GM12878 (cell line): ENCODE data around the gene SSRP1. TPM values are rescaled to one million over a fixed set of nuclear protein-coding genes. Genes with fewer than 3 reads are reported as not detected.

Experiments
- ATAC-seq: fragments of 200-7000 bp; cut with Tn5 transposase; 3 replicates; pipeline ENCODE4 v1.9.1; 2020; ENCODE audit warnings: mild to moderate bottlenecking, moderate library complexity
- BruUV-seq: library from RNA; stranded (reverse); fragments of 400-500 nt; replicated peaks from 2 replicates; lab custom pipeline; 2021; lab: Mats Ljungman, UMichigan
- CTCF ChIA-PET: fragments of 300-600 bp; sonication (Branson Sonifier 250); formaldehyde crosslinking; extraction: SDS; loops from one replicate; lab custom pipeline; 2021; ENCODE audit warnings: inconsistent platforms; lab: Yijun Ruan, JAX
- POLR2A ChIA-PET: fragments of 350-600 bp; formaldehyde crosslinking; extraction: SDS; loops from one replicate; lab custom pipeline; 2021; ENCODE audit warnings: inconsistent platforms; lab: Charles Lee
- RAD21 ChIA-PET: fragments of 300-600 bp; sonication (Branson Sonifier 250); formaldehyde crosslinking; loops from one replicate; lab custom pipeline; 2023; ENCODE audit warnings: antibody characterized with exemption; ENCODE audit not compliant: unreplicated experiment; lab: Charles Lee
- SMC1A ChIA-PET: fragments of 300-600 bp; sonication (Branson Sonifier 250); formaldehyde crosslinking; loops from one replicate; lab custom pipeline; 2023; ENCODE audit not compliant: unreplicated experiment, uncharacterized antibody; lab: Charles Lee
- DNase-seq: peaks from one replicate; pipeline ENCODE4 v3.0.0-alpha.2; 2011; ENCODE audit warnings: low read depth, low spot score
- FAIRE-seq: peaks from 3 replicates; lab custom pipeline; 2011; peaks lifted over from hg19 to GRCh38; lab: Jason Lieb, UNC
- H2AFZ ChIP-seq: 2 replicates; pipeline ENCODE4 v1.6.0; 2011; ENCODE audit warnings: low read depth, low read length, control low read depth; ENCODE audit not compliant: control insufficient read depth
- H3K27ac ChIP-seq: 2 replicates; pipeline ENCODE4 v1.5.1; 2011; ENCODE audit warnings: control low read depth; ENCODE audit not compliant: control insufficient read depth, insufficient read depth
- H3K27me3 ChIP-seq, 2 experiments: replicated peaks in 1 of 2; 2 replicates each; pipeline versions ENCODE4 v1.6.0 to v1.6.1; 2011; ENCODE audit warnings: low read length in 1 of 2; ENCODE audit not compliant: control insufficient read depth in 2 of 2, insufficient read depth in 2 of 2
- H3K36me3 ChIP-seq, 2 experiments: 2 replicates each; pipeline ENCODE4 v1.5.1; 2011; ENCODE audit warnings: low read length in 1 of 2; ENCODE audit not compliant: control insufficient read depth in 2 of 2, insufficient read depth in 2 of 2
- H3K4me1 ChIP-seq: 2 replicates; pipeline ENCODE4 v1.6.1; 2011; ENCODE audit warnings: mild to moderate bottlenecking, low read length, moderate library complexity, mixed read lengths; ENCODE audit not compliant: control insufficient read depth, insufficient read depth
- H3K4me2 ChIP-seq: 2 replicates; pipeline ENCODE4 v1.6.0; 2011; ENCODE audit warnings: control low read depth; ENCODE audit not compliant: control insufficient read depth, insufficient read depth
- H3K4me3 ChIP-seq: fragments of 200-600 bp; sonication (generic); 2 replicates; pipeline ENCODE4 v1.5.1; 2016
- H3K79me2 ChIP-seq: 2 replicates; pipeline ENCODE4 v1.6.0; 2011; ENCODE audit warnings: low read length; ENCODE audit not compliant: control insufficient read depth, insufficient read depth
- H3K9ac ChIP-seq: 2 replicates; pipeline ENCODE4 v1.8.0; 2011; ENCODE audit warnings: low read length, control low read depth, mixed read lengths; ENCODE audit not compliant: control insufficient read depth, insufficient read depth
- H3K9me3 ChIP-seq: replicated peaks from 3 replicates; pipeline ENCODE4 v1.5.1; 2011; ENCODE audit warnings: mild to moderate bottlenecking, low read length; ENCODE audit not compliant: control insufficient read depth, insufficient read depth
- H4K20me1 ChIP-seq: 2 replicates; pipeline ENCODE4 v1.6.0; 2011; ENCODE audit not compliant: control insufficient read depth, insufficient read depth
- BCL11A ChIP-seq: IDR thresholded peaks from 2 replicates; pipeline ENCODE4 v1.6.1; 2011; ENCODE audit warnings: low read depth, low read length
- CREB1 ChIP-seq: IDR thresholded peaks from 2 replicates; pipeline ENCODE4 v1.6.1; 2012; ENCODE audit warnings: low read depth, mild to moderate bottlenecking, inconsistent platforms
- CREM ChIP-seq: IDR thresholded peaks from 2 replicates; pipeline ENCODE4 v1.6.1; 2014; ENCODE audit warnings: antibody characterized with exemption, low read depth
- ESRRA ChIP-seq: IDR thresholded peaks from 2 replicates; pipeline ENCODE4 v1.6.1; 2012; ENCODE audit warnings: mild to moderate bottlenecking, low read length, improper control_type of control experiment
- HCFC1 ChIP-seq: fragments of 150-350 bp; IDR thresholded peaks from 2 replicates; pipeline ENCODE4 v1.6.1; 2014; ENCODE audit warnings: low read length
- IKZF2 ChIP-seq, 2 experiments: fragments of 450-650 bp; IDR thresholded peaks; 2 replicates each; pipeline ENCODE4 v1.6.1; 2017; ENCODE audit warnings: mild to moderate bottlenecking in 2 of 2, moderate library complexity in 2 of 2
- MEF2B ChIP-seq: fragments of 450-650 bp; IDR thresholded peaks from 2 replicates; pipeline ENCODE4 v1.6.1; 2018; ENCODE audit warnings: mild to moderate bottlenecking, moderate library complexity; ENCODE audit not compliant: partially characterized antibody, poor library complexity, severe bottlenecking
- MTA3 ChIP-seq: IDR thresholded peaks from 2 replicates; pipeline ENCODE4 v1.6.1; 2012; ENCODE audit warnings: low read length, inconsistent platforms, borderline replicate concordance
- MYB ChIP-seq: fragments of 150-350 bp; IDR thresholded peaks from 2 replicates; pipeline ENCODE4 v1.6.1; 2014; ENCODE audit warnings: mild to moderate bottlenecking, low read depth, low read length, borderline replicate concordance
- NR2F1 ChIP-seq: fragments of 450-650 bp; conservative IDR thresholded peaks from 2 replicates; pipeline ENCODE4 v1.6.1; 2017; ENCODE audit warnings: mild to moderate bottlenecking
- PRDM15 ChIP-seq: fragments of 450-650 bp; formaldehyde crosslinking; IDR thresholded peaks from 2 replicates; pipeline ENCODE4 v1.4.0; 2020; ENCODE audit warnings: mild to moderate bottlenecking, moderate library complexity
- RCOR1 ChIP-seq: conservative IDR thresholded peaks from 2 replicates; pipeline ENCODE4 v1.6.1; 2012; ENCODE audit warnings: low read depth, low read length, improper control_type of control experiment
- SKIL ChIP-seq: fragments of 450-650 bp; IDR thresholded peaks from 2 replicates; pipeline ENCODE4 v1.6.1; 2017; ENCODE audit warnings: mild to moderate bottlenecking, low read depth, inconsistent platforms; ENCODE audit not compliant: poor library complexity, severe bottlenecking
- STAT3 ChIP-seq: IDR thresholded peaks from 2 replicates; pipeline ENCODE4 v1.6.1; 2011; ENCODE audit warnings: low read depth, low read length, improper control_type of control experiment
- ZBTB40 ChIP-seq: fragments of 450-650 bp; IDR thresholded peaks from 2 replicates; pipeline ENCODE4 v1.6.1; 2016; ENCODE audit warnings: mild to moderate bottlenecking, moderate library complexity, borderline replicate concordance
- WGBS: methylation state at CpG from one replicate; pipeline ENCODE4 v1.1.6; 2016; ENCODE audit warnings: low lambda C conversion rate; ENCODE audit not compliant: insufficient replicate concordance, insufficient coverage; ENCODE audit errors: missing lambda C conversion rate; 5-methylcytosine and 5-hydroxymethylcytosine counted together
- in situ Hi-C: fragments of 300-500 bp; cut with MboI; formaldehyde crosslinking; loops from 9 replicates; pipeline ENCODE4 v1.14.3; 2018; ENCODE audit warnings: mixed read lengths
- intact Hi-C: fragments of 100-400 bp; cut with micrococcal nuclease; formaldehyde crosslinking; loops from one replicate; pipeline ENCODE4 v1.14.2; 2022; ENCODE audit not compliant: unreplicated experiment
- polyA plus RNA-seq, 11 experiments: library from polyadenylated mRNA; depleted of rRNA in 4 of 11; unstranded in 6 of 11; stranded (reverse) in 5 of 11; fragments of >200 nt; fragmentation: Nextera tagmentation in 4 of 11; fragmentation: Illumina TruSeq in 1 of 11; extraction: Ambion mirVana in 4 of 11; extraction: Trizol in 1 of 11; gene quantifications; 1 replicate in 1 of 11; 2 replicates in 10 of 11; pipeline versions ENCODE4 v1.2.1 to v1.2.3, GENCODE V29; 2011 to 2016; ENCODE audit warnings: inconsistent platforms in 2 of 11, missing spikeins in 2 of 11, low read depth in 1 of 11
- total RNA-seq, 4 experiments: library from RNA; depleted of rRNA in 3 of 4; stranded (reverse); fragments of >200 nt in 3 of 4; fragmentation: Illumina TruSeq in 1 of 4; extraction: Trizol in 1 of 4; gene quantifications; 2 replicates each; pipeline versions ENCODE4 v1.2.1 to v1.2.3, GENCODE V29; 2013 to 2021

The SSRP1 gene
- total and polyA plus RNA-seq, 10 of the 15 experiments (the other 5 are each of a cell fraction or from before 2014, with no cell fraction given): 73.6 to 279 (median 138) TPM

GRCh38 chr11:57303990-57304579 is 31.6 kb downstream of the SSRP1 start:
- ChIA-PET CTCF (interaction anchor here (0.8 to 1.5 kb wide), 2 partner anchors 8 to 55 kb away, joined by 3 to 4 read pairs; no protein-coding TSS in a partner anchor), POLR2A (no interaction called here), RAD21 (no interaction called here), SMC1A (no interaction called here)
- in situ Hi-C loops: no loop called here
- TF ChIP-seq CREB1 (no peak), CREM (no peak), BCL11A (no peak), IKZF2 (IDR thresholded peaks at IDR 0.05) (no peak), PRDM15 (CRISPR knock-in tag) (no peak), HCFC1 (no peak), STAT3 (no peak), MEF2B (no peak), ESRRA (no peak), ZBTB40 (no peak), SKIL (no peak), MYB (no peak), MTA3 (no peak), NR2F1 (no peak), RCOR1 (no peak)
- DNase-seq (no peak), FAIRE-seq (no peak), ATAC-seq (no peak)
- Histone ChIP-seq H3K4me3 (no peak overlapping the region), H3K9me3 (no peaks in the 10 kb centered on the region; the same call in 2 of the 3 replicates), H3K79me2 (no peaks in the 10 kb centered on the region), H3K4me2 (no peak overlapping the region), H3K9ac (no peak overlapping the region), H3K4me1 (0 out of 2 replicates have a peak, but pooled peaks cover 3% of the 10 kb centered on the region), H3K27me3 (no peaks in the 10 kb centered on the region), H3K36me3 (no peaks in the 10 kb centered on the region; a peak in 2 of 4 replicates), H2AFZ (no peak overlapping the region), H3K27ac (no peak overlapping the region), H4K20me1 (no peaks in the 10 kb centered on the region)
- 94% methylated on average over 8 of the region's 8 CpGs for WGBS
- BruUV-seq: no TSS peak
- intact Hi-C loops: no loop called here
